ENCODE measurements around the gene KANTR. TPM values are rescaled to one million over a fixed set of nuclear protein-coding genes. Genes with fewer than 3 reads are reported as not detected.

KANTR gene
- total RNA-seq, 1 experiment from 2014 or later, result 7.7 TPM

GRCh38 chrX:53065104-53065503 lies 28.8 kb upstream of the KANTR start:
- no peaks in the 10 kb centered on the region for H3K79me2 ChIP-seq (ENCODE audit: insufficient read depth, low read length)
- no peak overlapping the region for H3K56ac ChIP-seq (ENCODE audit: insufficient read length, low read depth, low read length)
- H4K8ac ChIP-seq (replicated peaks; ENCODE audit: insufficient read length, low read depth, low read length), result no peak overlapping the region
- H3K27me3 ChIP-seq (ENCODE audit: insufficient read depth, low read length), result no peaks in the 10 kb centered on the region
- H3K18ac ChIP-seq (ENCODE audit: insufficient read length, low read depth, low read length), result no peak overlapping the region
- H3K14ac ChIP-seq (ENCODE audit: insufficient read depth, low read length), result no peak overlapping the region
- Mint-ChIP-seq H3K9me3 (peaks cover 67 to 70% of the 10 kb centered on the region in 2 experiments), H3K27me3 (ENCODE audit: low read depth) (no peaks in the 10 kb centered on the region), H3K4me1 (no peaks in the 10 kb centered on the region), H3K36me3 (ENCODE audit: insufficient read depth in 1 of 3, low read depth in 3 of 3) (peaks cover 0 to 15% (median 9%) of the 10 kb centered on the region in 3 experiments; a peak in 4 of 7 replicates), H3K4me3 (no peak overlapping the region), H3K27ac (no peak overlapping the region)
- no peaks in the 10 kb centered on the region for H3K4me1 ChIP-seq (ENCODE audit: insufficient read depth, low read length)
- H3K23me2 ChIP-seq (ENCODE audit: insufficient read length, low read depth, low read length, poor library complexity, severe bottlenecking), result no peaks in the 10 kb centered on the region
- no peak overlapping the region for H4K91ac ChIP-seq (ENCODE audit: insufficient read length, low read depth, low read length)
- no peak overlapping the region for H2AK5ac ChIP-seq (ENCODE audit: insufficient read length, low read length)
- no peak overlapping the region for H3K4ac ChIP-seq (ENCODE audit: low read depth, low read length)
- no peak overlapping the region for H2AFZ ChIP-seq (ENCODE audit: low read length)
- no peak overlapping the region for H4K5ac ChIP-seq (ENCODE audit: insufficient read length, low read depth, low read length)
- H2BK5ac ChIP-seq (ENCODE audit: insufficient read length, low read length), result no peak overlapping the region
- H3K27ac ChIP-seq (ENCODE audit: insufficient read length, low read depth, low read length), result no peak overlapping the region
- H4K20me1 ChIP-seq (ENCODE audit: control insufficient read depth, insufficient read depth, insufficient read length), result no peaks in the 10 kb centered on the region
- no peak overlapping the region for H2BK20ac ChIP-seq (ENCODE audit: low read depth, low read length, poor library complexity, severe bottlenecking)
- H2BK120ac ChIP-seq (ENCODE audit: low read depth, low read length, poor library complexity, severe bottlenecking), result no peak overlapping the region
- no peak overlapping the region for H2BK12ac ChIP-seq (ENCODE audit: insufficient read length, low read depth, low read length)
- H3K23ac ChIP-seq (ENCODE audit: insufficient read length, low read depth, low read length), result no peak overlapping the region
- TF ChIP-seq, protein P1, sequence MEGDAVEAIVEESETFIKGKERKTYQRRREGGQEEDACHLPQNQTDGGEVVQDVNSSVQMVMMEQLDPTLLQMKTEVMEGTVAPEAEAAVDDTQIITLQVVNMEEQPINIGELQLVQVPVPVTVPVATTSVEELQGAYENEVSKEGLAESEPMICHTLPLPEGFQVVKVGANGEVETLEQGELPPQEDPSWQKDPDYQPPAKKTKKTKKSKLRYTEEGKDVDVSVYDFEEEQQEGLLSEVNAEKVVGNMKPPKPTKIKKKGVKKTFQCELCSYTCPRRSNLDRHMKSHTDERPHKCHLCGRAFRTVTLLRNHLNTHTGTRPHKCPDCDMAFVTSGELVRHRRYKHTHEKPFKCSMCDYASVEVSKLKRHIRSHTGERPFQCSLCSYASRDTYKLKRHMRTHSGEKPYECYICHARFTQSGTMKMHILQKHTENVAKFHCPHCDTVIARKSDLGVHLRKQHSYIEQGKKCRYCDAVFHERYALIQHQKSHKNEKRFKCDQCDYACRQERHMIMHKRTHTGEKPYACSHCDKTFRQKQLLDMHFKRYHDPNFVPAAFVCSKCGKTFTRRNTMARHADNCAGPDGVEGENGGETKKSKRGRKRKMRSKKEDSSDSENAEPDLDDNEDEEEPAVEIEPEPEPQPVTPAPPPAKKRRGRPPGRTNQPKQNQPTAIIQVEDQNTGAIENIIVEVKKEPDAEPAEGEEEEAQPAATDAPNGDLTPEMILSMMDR (conservative IDR thresholded peaks at IDR 0.05), result no peak
- no peak overlapping the region for H2BK15ac ChIP-seq (ENCODE audit: low read depth, low read length)
- H3K4me2 ChIP-seq (ENCODE audit: insufficient read depth, insufficient read length, low read length), result no peak overlapping the region
- H3K79me1 ChIP-seq (ENCODE audit: insufficient read depth, low read depth, low read length, poor library complexity, severe bottlenecking), result no peaks in the 10 kb centered on the region
- H3K9me3 ChIP-seq (ENCODE audit: control insufficient read depth, low read depth, low read length), result peaks cover 34% of the 10 kb centered on the region
- WGBS (ENCODE audit: extremely low coverage, insufficient read length, low lambda C conversion rate), result no CpG with 5 or more reads among the region's 1 CpG
- no peak for DNase-seq
- no peak overlapping the region for H3K9ac ChIP-seq (ENCODE audit: extremely low read depth, insufficient read length, low read length)
- no peak overlapping the region for H3T11ph ChIP-seq (ENCODE audit: low read length)

Data from H9 (cell line).